Posterior vena cava (tissue), 2 donors: ENCODE measurements around the gene ZC2HC1C. TPM values are rescaled to one million over a fixed set of nuclear protein-coding genes. Genes with fewer than 3 reads are reported as not detected.

Source experiments
- DNase-seq: peaks from one replicate; pipeline ENCODE4 v3.0.0-alpha.2; 2020; ENCODE audit warnings: low spot score
- intact Hi-C, 2 donors: fragments of 100-400 bp; cut with DNase I; formaldehyde crosslinking; loops; one replicate each; pipeline versions ENCODE4 v1.14.1 to v1.14.2; 2022 to 2023
- long read RNA-seq, 2 donors: library from polyadenylated mRNA; unstranded; transcript quantifications; one replicate each; pipeline ENCODE4 v2.0.0, GENCODE V29; 2020 to 2021
- total RNA-seq, 2 donors: library from RNA; stranded (reverse); fragmentation: NEBNext Ultra II Directional; extraction: Animal tissue kit (Norgen Biotek cat#: 25700); gene quantifications; one replicate each; pipeline ENCODE4 v1.2.1, GENCODE V29; 2021
- donor health status: DM: yes; HTN: yes; CAD: no.
- donor health status: DM: yes; HTN: yes; CAD: no.

Gene ZC2HC1C, protein sequence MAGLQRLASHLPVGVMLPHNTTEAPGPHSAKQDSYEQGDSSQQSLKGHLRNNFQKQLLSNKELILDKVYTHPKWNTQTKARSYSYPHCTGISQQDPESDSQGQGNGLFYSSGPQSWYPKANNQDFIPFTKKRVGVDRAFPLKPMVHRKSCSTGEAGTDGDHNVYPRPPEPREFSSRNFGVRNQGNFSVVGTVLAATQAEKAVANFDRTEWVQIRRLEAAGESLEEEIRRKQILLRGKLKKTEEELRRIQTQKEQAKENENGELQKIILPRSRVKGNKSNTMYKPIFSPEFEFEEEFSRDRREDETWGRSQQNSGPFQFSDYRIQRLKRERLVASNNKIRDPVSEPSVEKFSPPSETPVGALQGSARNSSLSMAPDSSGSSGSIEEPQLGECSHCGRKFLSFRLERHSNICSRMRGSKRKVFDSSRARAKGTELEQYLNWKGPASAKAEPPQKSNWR
- total RNA-seq: 1 to 10 TPM in 1 of 2 donors, under 1 TPM in 1; 0.46 to 2.3 TPM
- long read RNA-seq, donor 1, partial matches to known transcripts: 0 of 1 reads
- long read RNA-seq, donor 1, other reads (novel, unspliced or antisense): 1 of 1 reads
- long read RNA-seq, donor 2, full-length matches to known transcripts: 1 of 3 reads
- long read RNA-seq, donor 2, partial matches to known transcripts: 2 of 3 reads
- long read RNA-seq, donor 2, other reads (novel, unspliced or antisense): 0 of 3 reads

DNA sequence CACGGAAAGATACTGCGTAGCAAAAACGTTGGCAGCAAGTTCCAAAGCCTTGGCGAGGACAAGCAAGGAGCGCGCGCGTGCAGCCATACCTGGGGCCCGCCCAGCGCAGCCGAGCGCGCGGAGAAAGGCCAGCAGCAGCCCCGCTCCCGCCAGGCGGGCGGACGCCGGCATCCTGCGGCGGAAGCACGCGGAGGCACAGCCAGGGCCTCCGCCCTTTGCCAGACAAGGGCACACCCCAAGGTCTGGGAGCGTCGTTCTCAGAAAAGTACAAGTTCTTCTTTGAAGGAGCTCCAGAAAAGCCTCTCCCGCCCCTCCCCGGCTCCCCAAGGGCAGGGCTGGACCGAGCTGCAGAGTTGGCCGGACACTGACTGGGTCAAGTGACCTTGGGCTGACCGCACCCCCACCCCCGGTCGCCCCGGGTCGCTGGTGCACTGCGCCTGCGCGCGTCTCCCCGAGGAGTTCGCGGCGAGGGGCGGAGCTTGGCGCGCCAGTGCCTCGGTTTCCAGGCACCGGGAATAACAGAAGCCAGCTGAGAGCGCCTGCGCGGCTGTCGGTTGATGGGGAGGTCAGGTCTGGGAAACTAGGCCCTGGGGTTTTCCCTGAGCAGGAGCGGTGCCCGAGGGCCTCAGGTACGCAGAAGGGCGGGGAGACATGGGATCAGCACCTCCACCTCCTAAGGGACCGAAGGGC is at the start of gene ZC2HC1C:
Gene ZC2HC1C (plus strand): TSS at position 521 of the 690 bp plus-strand sequence. CDS start 933 bp downstream, outside the sequence.
- DNase-seq: peak; percentile 99
- intact Hi-C loops: no loop called here

DNA sequence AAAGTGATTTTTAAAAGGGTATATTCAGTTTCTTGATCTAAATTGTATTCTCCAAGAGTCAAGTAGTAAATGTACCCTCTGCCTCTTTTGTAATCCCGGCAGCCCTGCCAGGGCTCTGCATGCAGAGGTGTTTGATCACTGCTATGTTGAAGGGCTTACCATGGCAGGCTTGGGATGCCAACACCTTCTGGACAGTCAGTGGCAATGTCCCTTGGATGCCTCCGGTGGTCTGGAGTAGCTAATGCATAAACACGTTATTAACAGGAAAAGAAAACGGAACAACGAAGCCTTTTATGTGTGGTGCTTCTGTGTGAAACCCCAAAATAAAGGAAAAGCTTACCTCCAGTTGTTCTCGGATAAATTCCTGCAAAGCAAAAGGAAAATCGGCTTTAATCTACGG is 46.8 kb upstream of the ZC2HC1C start:
- DNase-seq: no peak
- intact Hi-C loops: no loop called here

DNA sequence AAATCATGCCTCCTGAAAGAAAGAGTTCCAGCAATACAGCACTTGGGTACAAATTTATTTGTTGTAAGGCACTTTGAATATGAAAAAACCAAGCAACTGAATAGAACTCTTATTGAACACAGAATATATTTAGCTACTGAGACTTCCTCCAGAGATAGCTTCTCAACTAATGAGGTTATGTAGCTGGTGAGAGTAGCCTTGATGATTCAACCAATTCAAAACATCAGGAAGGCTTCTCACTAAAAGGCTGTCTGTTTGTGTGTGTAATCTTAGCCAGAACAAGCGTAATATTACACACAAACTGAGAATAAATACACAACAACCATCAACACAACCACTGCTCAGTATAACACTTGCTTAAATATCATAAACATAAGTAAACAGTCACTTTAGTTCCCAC is 46.3 kb upstream of the ZC2HC1C start:
- intact Hi-C loops: no loop called here
- DNase-seq: no peak

DNA sequence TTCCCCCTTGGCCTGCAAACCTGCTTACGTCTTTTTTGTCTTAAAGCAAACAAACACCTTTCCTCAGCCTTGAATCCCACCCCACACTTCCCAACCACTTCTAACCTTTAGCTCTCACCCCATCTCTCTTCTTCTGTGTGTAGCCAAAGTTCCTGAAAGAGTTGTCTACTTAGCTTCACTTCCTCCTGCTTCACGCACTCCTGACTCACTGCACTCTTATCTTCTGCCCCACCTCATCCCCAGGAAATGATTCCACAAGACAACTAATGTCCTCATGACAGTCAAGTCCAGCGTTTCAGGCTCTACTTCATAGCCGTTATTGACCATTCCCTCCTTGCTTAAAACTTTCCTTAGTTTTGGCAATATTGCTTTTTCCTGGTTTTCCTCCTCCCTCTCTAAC is 44.4 kb upstream of the ZC2HC1C start:
- intact Hi-C loops: no loop called here
- no peak for DNase-seq

DNA sequence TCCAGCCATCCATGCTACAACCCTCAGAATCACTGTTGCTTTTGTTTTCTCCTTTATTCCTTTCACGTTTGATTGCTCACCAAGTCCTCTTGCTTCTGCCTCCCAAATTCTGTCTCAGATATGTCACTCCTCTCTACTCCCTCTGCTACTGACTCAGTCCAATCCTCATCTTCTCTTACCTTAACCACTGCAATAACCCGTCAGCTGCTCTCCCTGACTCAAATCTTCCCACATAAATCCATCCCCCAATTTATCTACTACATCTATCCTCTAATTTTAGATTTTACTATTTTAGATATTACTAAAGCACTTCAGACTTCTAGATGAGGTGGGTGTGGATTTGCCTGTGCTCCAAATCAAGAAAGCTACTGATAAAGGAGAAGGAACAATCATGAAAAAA is 43.6 kb upstream of the ZC2HC1C start:
- intact Hi-C loops: no loop called here
- DNase-seq: no peak

DNA sequence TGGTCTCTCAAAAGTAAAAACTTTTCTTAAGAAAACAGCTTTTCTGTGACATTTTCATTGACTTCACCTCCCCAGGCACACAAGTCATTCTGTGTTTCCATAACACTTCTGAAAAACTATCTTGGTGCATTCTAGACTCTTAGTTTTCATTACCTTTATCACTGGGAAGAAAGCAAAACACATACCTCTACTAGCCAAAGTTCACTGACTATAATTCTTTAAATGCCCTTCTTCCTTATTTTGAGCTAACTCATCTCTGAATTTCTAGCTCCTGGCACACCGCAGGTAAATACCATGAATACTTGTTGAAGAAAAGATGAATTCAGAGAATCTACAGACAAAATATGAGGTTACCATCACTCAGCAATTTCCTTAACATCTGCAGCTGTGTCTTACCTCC is 39.3 kb upstream of the ZC2HC1C start:
- intact Hi-C loops: no loop called here
- no peak for DNase-seq

DNA sequence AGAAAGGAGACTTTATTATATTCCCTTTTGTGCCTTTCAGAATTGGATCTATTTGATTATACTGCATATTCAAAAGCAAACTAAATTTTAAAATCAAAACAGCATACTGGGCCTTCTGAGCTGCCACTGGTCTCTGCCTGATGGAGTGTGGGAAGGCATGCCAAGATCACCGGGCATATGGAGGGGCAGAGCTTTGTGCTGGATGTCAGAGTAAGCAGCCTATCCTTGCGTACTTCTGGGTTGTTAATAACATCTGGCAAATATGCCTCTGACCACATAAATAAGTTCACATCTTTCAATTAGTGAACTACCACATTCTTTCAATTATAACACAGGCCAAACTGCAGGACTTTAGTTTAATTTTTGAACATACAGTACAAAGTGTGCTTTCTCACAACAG is 36.5 kb upstream of the ZC2HC1C start:
- intact Hi-C loops: no loop called here

DNA sequence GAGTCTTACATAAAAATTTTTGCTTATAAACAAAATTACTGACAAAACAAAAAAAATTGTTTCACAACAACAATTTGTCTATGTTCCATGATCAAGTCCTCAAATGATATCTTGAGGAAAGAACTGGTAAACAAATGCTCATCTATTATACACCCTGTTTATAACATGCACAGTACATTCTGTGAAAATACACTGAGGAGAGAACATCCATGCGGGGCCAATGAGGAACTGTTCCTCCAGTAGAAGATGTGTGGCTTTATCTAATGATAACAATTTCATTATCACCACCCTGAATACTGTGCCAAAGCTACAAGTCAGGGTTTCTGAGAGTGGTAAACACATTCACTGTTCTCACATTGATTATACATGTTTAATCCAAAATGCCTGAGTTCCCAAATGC is 28.9 kb upstream of the ZC2HC1C start:
- intact Hi-C loops: no loop called here

More for the DNA sequence above, 36.5 kb upstream of the ZC2HC1C start:
- DNase-seq: no peak

DNA sequence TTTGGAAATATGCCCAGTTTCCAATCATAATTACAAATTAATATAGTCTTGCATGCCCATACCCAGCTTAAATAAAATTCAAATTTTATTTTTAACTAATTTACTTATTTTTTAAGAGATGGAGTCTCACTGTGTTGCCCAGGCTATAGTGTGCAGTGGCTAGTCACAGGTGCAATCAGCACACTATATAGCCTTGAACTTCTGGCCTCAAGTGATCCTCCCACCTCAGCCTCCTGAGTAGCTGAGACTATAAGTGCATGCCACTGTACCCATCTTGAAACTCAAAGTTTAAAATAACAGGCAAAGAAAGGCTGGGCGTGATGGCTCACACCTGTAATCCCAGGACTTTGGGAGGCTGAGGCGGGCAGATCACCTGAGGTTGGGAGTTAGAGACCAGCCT is 28.5 kb upstream of the ZC2HC1C start:
- no peak for DNase-seq
- intact Hi-C loops: no loop called here

More for the DNA sequence above, 28.9 kb upstream of the ZC2HC1C start:
- no peak for DNase-seq

DNA sequence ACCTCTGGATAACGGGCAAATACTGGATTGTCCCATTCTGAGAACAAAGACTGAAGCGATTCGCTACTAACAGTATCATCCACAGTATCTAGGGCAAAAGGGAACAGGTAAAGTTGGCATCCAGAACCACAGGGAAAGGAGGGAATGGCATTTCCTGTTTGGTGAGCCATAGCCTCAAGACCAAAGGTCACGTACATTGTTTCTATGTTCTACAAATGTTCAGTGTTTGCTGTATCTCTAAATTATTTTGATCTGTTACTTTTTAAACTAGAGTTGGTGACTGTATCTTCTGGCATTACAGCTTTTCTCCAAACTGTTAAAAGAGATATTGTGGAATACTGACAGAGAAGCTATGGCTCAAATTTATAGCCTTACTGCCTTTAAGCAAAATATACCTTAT is 27.8 kb upstream of the ZC2HC1C start:
- DNase-seq: no peak
- intact Hi-C loops: no loop called here

DNA sequence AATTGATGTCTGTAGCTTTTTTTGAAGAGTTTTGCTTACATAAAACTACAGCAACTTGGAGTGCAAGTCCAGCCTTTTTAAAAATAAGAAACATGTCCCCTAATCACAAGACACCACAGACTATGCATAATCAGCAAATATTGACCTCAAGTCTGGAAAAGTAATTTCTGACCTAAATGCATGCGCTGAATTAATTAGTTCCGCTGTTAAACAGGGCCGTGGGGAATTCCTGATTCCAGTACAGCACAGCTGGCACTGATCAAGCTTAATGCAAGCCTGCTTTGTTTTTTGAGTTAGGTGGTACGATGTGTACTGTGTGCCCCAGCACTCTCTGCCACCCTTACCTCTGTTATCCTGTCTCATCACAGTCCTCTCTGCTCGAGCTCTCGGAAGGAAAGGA is 27.4 kb upstream of the ZC2HC1C start:
- no peak for DNase-seq
- intact Hi-C loops: no loop called here

DNA sequence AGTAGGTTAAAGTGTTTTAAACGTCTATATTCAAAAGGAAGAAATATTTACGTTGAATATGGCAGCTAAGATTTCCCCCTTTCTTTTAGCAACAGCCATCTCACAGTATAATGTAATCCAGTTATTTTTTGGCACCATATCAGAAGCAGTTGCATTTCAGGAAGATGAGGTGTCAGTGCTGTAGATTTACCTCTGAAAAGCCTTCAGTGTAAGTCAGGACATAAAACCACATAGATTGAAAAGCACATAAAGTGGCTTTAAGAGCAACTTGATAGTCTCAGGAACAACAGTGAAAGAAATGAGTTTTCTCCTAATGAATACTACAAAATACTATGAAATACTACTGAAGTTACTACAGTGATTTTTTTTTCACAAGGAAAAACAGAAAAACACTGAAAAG is 25.1 kb upstream of the ZC2HC1C start:
- intact Hi-C loops: no loop called here
- DNase-seq: no peak

DNA sequence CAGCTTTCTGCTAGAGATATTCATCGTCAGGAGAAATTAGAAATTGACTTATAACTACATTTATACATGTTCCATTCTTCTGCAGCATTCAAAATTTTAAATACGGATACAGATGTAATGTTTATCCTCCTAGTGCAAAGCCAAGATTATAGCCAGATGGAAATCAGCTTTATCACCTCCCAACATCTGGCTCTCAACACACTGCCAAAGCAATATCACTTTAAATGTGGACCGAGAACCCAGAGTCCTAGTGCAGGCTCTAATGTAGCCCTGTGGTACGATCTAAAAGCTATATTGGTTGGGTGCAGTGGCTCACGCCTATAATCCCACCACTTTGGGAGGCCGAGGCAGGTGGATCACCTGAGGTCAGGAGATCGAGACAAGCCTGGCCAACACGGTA is 24.7 kb upstream of the ZC2HC1C start:
- intact Hi-C loops: no loop called here

DNA sequence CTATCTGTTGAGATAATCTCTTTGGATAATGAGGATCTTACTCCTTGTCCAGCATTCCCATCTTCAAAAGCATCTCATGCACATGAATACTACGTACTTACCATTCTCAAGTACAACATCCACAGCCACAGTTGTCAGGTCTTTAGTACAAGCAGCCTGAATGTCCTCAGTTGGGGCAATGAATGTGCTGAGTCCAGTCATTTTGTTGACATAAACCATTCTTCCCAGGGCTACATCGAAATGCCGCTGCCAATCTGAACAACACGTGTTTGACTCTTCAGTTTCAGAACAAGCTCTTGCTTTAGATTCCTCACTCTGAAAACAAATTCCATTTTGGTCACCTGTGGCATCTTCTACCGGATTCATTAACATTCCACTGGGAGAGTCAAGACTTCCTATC is 23.2 kb upstream of the ZC2HC1C start:
- no peak for DNase-seq
- intact Hi-C loops: no loop called here

More for the DNA sequence above, 24.7 kb upstream of the ZC2HC1C start:
- DNase-seq: no peak

DNA sequence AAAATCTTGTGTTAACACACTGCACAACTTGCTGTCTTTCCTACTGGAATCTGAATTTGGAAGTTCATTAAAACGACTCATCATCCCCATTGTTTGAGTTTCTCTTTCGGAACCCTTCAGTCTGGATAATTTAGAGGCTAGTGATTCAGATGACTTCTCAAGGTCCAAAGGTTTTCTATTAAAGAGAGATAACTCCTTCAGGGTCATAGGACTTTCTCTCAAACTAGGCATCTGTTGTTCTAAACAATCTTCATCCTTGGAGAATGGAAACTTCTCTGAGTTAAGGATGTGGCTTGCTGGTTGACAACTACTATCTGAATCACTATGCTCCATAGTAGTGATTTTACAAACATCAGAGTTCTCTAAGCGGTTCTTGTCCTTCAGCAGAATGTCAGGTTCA is 22.5 kb upstream of the ZC2HC1C start:
- intact Hi-C loops: no loop called here
- DNase-seq: no peak

DNA sequence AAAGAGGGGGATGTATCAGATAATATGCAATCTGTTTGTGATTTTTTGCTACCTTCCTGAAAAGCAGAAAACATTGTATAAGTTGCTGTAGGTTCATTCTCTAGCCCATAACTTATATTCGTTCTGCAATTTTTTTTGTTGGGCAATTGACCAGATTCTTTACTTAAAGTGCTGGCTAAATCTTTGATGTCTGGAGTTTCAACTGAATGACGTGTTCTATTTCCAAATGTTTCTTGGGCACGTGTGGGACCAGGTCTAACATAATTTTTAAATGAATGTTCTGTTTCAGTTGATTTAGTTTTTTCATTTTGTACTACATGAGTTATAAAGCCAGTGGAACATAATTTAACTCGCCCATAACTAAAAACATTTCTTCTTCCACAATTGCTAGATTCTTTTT is 21.9 kb upstream of the ZC2HC1C start:
- DNase-seq: no peak

DNA sequence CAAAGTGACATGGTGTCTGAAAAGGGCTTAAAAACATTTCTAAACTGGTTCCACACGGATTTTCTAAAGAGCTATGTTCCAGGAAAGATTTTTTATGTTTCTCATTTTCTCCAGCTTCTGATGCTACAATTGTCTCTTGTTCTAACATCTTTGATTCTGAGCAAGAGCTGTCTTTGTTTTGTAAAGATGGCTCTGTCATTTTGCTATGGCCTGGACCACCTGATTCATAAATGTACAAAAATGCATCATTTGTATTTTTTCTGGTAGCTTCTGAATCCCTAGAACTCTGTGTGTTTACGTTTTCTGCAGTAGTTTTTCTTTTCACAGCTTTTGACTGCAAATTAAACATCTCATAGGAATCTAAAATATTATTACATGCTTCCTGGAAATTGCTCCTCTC is 21.3 kb upstream of the ZC2HC1C start:
- no peak for DNase-seq
- intact Hi-C loops: no loop called here

More for the DNA sequence above, 21.9 kb upstream of the ZC2HC1C start:
- intact Hi-C loops: no loop called here

DNA sequence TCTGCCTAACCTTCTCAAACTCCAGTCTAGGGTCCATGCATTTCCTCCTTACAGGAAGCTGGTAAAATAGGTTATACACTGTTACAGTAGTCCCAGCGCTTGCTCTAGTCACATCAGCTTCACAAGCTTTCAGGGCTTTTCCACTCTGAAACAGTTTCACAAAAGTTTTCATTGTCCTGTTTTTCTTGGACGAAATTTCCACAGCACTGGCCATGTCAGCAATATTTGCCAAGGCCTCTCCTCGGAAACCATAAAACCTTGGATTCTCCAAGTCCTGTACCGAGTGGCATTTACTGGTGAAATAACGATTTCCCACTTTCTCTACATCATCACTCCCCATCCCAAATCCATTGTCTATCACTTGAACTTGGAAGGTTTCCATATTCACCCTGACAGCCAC is 20.3 kb upstream of the ZC2HC1C start:
- intact Hi-C loops: no loop called here
- DNase-seq: no peak

DNA sequence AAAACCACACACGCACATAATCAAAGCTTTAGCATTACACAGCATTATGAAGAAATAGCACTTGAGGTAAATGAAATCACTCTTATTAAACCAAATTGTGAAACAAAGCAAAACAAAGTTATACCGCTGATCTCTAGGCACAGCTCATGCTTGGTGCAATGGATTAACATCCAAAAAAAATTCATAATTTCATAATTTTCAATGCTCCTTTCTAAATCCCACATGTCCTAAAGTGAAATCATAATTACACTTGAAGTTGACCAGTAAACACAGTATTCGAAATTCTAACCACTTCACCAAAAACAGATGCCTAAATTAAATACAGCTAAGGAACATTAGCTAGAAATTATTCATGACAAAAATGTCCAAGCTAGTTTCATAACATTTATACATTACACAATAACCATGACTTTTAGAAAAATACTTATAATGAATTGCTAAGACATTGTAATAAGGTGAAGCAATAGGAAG is 19.7 kb upstream of the ZC2HC1C start:
- intact Hi-C loops: no loop called here
- DNase-seq: no peak

DNA sequence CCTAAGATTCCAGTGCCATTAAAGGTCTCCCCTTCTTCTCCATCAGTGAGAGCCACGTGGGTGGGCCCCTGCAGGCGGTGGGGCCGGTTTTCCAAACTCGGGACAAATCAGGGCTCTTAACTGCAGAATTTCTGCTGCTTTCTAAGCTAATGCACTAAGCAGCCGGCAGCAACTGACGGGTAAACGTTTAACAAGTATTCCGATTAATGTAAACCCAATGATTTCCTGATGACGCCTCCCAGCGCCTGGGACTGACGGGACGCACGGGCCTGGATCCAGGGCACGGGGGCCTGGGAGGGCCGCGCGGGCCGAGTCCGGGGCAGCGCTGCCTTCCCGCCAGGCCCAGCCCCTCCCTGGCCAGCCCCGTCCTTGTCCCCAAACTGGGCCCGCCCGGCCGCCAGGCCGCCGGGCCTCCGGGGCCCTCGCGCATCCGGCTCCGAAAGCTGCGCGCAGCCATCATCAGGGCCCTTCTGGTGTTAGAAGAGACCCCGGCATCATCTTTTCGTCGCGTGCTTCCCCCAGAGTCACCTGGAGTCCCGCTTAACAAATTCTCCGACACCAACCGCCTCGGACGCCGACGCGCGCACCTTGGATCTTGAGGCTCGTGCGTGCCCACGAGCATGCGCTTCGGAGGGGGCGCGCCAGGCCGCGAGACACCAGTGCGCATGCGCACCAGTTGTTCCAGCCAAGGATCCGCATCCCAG is 18.4 kb upstream of the ZC2HC1C start, which contains the start of gene MLH3:
Gene MLH3 (minus strand): TSS at position 616 of the 704 bp plus-strand sequence. CDS start 1,812 bp downstream, outside the sequence.
- intact Hi-C loops: no loop called here
- peak; percentile 94 for DNase-seq
